ENCODE data around the gene NEMP2.

Gene NEMP2

DNA sequence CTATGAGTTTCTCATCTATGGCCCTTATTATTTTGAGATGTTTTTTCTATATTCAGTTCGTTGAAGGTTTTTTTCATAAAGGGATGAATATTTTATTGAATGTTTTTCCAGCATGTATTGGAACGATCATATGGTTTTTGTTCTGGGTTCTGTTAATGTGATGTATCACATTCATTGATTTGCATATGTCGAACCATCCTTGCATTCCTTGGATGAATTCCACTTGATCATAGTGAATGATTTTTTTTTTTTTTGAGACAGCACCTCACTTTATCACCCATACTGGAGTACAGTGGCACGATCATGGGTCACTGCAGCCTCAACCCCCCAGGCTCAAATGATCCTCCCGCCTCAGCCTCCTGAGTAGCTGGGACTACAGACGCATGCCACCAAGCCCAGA, 5.5 kb upstream of the NEMP2 start:
- no peak overlapping the region for H3K9ac ChIP-seq (ENCODE audit: low read depth, low read length)
- H3K36me3 ChIP-seq (ENCODE audit: insufficient read depth, low read length), result no peaks in the 10 kb centered on the region
- H3K9me3 ChIP-seq (ENCODE audit: control insufficient read depth, insufficient read depth, low read length), result peaks cover 11% of the 10 kb centered on the region
- H3K4me1 ChIP-seq (ENCODE audit: insufficient read depth, low read length), result peaks cover 6% of the 10 kb centered on the region; the same call in 1 of the 2 replicates

DNA sequence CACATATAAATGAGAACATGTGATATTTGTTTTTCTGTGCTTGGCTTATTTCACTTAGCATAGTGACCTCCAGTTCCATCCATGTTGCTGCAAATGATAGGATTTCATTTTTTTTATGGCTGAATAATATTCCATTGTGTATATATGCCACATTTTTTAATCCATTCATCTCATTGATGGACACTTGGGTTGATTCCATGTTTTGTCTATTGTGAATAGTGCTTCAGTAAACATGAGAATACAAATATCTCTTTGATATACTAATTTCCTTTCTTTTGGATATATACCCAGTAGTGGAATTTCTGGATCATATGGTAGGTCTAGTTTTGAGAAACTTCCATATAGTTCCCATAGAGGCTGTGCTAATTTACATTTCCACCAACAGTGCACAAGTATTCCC, 3.7 kb upstream of the NEMP2 start:
- no peaks in the 10 kb centered on the region for H3K36me3 ChIP-seq (ENCODE audit: insufficient read depth, low read length)

DNA sequence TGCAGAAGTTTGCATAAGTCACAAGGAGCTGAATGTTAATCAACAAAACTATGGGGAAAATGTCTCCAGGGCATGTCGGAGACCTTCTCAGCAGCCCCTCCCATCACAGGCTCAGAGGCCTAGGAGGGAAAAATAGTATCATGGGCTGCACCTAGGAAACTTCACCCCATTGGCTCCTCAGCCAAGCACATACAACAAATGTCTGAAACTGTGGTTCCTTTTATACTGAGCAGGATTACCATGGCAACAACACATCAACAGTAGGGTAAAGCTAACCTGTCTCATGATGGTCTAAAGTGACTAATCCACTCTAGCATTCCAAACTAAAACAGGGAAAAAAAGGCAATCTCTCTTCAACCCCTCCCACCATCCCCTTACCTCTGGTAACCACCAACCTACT, 3.2 kb upstream of the NEMP2 start:
- Histone ChIP-seq H3K36me3 (ENCODE audit: insufficient read depth, low read length) (no peaks in the 10 kb centered on the region), H3K9ac (ENCODE audit: low read depth, low read length) (no peak overlapping the region), H3K9me3 (ENCODE audit: control insufficient read depth, insufficient read depth, low read length) (peaks cover 11% of the 10 kb centered on the region), H3K4me1 (ENCODE audit: insufficient read depth, low read length) (peaks cover 6% of the 10 kb centered on the region; the same call in 1 of the 2 replicates)

More for the DNA sequence above, 3.7 kb upstream of the NEMP2 start:
- Histone ChIP-seq H3K9ac (ENCODE audit: low read depth, low read length) (no peak overlapping the region), H3K9me3 (ENCODE audit: control insufficient read depth, insufficient read depth, low read length) (peaks cover 11% of the 10 kb centered on the region), H3K4me1 (ENCODE audit: insufficient read depth, low read length) (peaks cover 6% of the 10 kb centered on the region; the same call in 1 of the 2 replicates)

- peaks cover 6% of the 10 kb centered on the region; the same call in 1 of the 2 replicates for H3K4me1 ChIP-seq (ENCODE audit: insufficient read depth, low read length)
- no peaks in the 10 kb centered on the region for H3K36me3 ChIP-seq (ENCODE audit: insufficient read depth, low read length)
- peak overlapping the region; percentile 88; the same call in 1 of the 2 replicates for H3K9ac ChIP-seq (ENCODE audit: low read depth, low read length)
- H3K9me3 ChIP-seq (ENCODE audit: control insufficient read depth, insufficient read depth, low read length), result peaks cover 11% of the 10 kb centered on the region
Measured at GRCh38 chr2:190535586-190535985, 1.1 kb upstream of the NEMP2 start.

- Histone ChIP-seq H3K36me3 (ENCODE audit: insufficient read depth, low read length) (no peaks in the 10 kb centered on the region), H3K9me3 (ENCODE audit: control insufficient read depth, insufficient read depth, low read length) (peaks cover 6% of the 10 kb centered on the region), H3K4me1 (ENCODE audit: insufficient read depth, low read length) (peaks cover 6% of the 10 kb centered on the region; the same call in 1 of the 2 replicates), H3K9ac (ENCODE audit: low read depth, low read length) (peak overlapping the region; percentile 88)
Measured at GRCh38 chr2:190535121-190535439, 558 bp upstream of the NEMP2 start.

DNA sequence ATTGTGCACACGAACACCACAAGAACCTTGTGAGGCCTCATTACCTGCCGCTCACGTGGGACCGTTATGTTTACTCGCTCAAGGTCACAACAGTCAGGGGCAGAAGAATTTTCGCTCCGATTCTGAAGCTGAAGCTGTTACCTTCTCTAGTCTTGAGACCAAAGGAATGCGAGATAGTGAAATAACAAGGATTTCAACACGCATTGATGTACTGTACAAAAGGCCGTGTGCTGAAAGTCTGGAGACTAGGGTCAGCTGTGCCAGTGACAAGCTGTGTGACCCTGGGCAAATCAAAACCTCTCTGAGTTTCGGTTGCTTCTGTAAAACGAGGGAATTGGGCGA, 583 bp downstream of the NEMP2 start:
- peaks cover 6% of the 10 kb centered on the region; the same call in 1 of the 2 replicates for H3K4me1 ChIP-seq (ENCODE audit: insufficient read depth, low read length)
- peak overlapping the region; percentile 88 for H3K9ac ChIP-seq (ENCODE audit: low read depth, low read length)
- H3K36me3 ChIP-seq (ENCODE audit: insufficient read depth, low read length), result no peaks in the 10 kb centered on the region
- H3K9me3 ChIP-seq (ENCODE audit: control insufficient read depth, insufficient read depth, low read length), result 0 out of 2 replicates have a peak, but pooled peaks cover 2% of the 10 kb centered on the region

GRCh38 chr2:190533175-190533967, 1.2 kb downstream of the NEMP2 start:
- peaks cover 10% of the 10 kb centered on the region; the same call in 1 of the 2 replicates for H3K4me1 ChIP-seq (ENCODE audit: insufficient read depth, low read length)
- H3K9ac ChIP-seq (ENCODE audit: low read depth, low read length), result peak overlapping the region; percentile 88
- H3K9me3 ChIP-seq (ENCODE audit: control insufficient read depth, insufficient read depth, low read length), result 0 out of 2 replicates have a peak, but pooled peaks cover 2% of the 10 kb centered on the region
- no peaks in the 10 kb centered on the region for H3K36me3 ChIP-seq (ENCODE audit: insufficient read depth, low read length)

GRCh38 chr2:190532581-190532980, 1.9 kb downstream of the NEMP2 start:
- H3K4me1 ChIP-seq (ENCODE audit: insufficient read depth, low read length), result peaks cover 17% of the 10 kb centered on the region
- no peaks in the 10 kb centered on the region for H3K36me3 ChIP-seq (ENCODE audit: insufficient read depth, low read length)
- 0 out of 2 replicates have a peak, but pooled peaks cover under 1% of the 10 kb centered on the region for H3K9me3 ChIP-seq (ENCODE audit: control insufficient read depth, insufficient read depth, low read length)
- no peak overlapping the region for H3K9ac ChIP-seq (ENCODE audit: low read depth, low read length)

- Histone ChIP-seq H3K9ac (ENCODE audit: low read depth, low read length) (no peak overlapping the region; the same call in 1 of the 2 replicates), H3K36me3 (ENCODE audit: insufficient read depth, low read length) (no peaks in the 10 kb centered on the region), H3K4me1 (ENCODE audit: insufficient read depth, low read length) (peaks cover 11% of the 10 kb centered on the region)
Measured at GRCh38 chr2:190530248-190530900, 4.1 kb downstream of the NEMP2 start.

GRCh38 chr2:190529486-190530247, 4.9 kb downstream of the NEMP2 start:
- H3K4me1 ChIP-seq (ENCODE audit: insufficient read depth, low read length), result peaks cover 11% of the 10 kb centered on the region
- no peak overlapping the region for H3K9ac ChIP-seq (ENCODE audit: low read depth, low read length)

More at GRCh38 chr2:190530248-190530900, 4.1 kb downstream of the NEMP2 start:
- H3K9me3 ChIP-seq (ENCODE audit: control insufficient read depth, insufficient read depth, low read length), result no peaks in the 10 kb centered on the region

DNA sequence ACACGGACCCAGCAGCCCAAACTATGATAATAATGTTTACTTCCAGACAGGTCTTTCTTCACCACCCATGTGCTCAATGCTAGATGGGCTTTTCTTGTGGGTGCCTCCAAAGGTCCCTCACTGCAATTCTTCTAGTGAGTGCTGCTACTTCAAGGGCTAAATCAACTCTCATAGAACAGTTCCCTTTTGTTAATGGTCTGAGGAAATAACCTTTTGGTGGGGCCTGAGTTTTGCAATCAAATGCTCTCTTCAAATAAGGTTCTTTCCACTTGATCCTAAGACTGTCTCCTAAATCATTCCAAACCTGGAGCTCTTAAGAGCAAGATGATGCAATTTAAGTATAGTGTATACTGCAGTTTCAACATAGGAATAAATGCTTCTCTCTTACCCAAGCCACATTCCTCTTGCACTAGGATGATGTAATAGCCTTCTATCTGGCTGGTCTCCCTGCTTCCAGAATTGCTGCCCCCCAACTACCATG, 6.0 kb downstream of the NEMP2 start:
- Histone ChIP-seq H3K4me1 (ENCODE audit: insufficient read depth, low read length) (peaks cover 11% of the 10 kb centered on the region), H3K36me3 (ENCODE audit: insufficient read depth, low read length) (no peaks in the 10 kb centered on the region), H3K9ac (ENCODE audit: low read depth, low read length) (no peak overlapping the region), H3K9me3 (ENCODE audit: control insufficient read depth, insufficient read depth, low read length) (no peaks in the 10 kb centered on the region)

More at GRCh38 chr2:190529486-190530247, 4.9 kb downstream of the NEMP2 start:
- Histone ChIP-seq H3K9me3 (ENCODE audit: control insufficient read depth, insufficient read depth, low read length) (no peaks in the 10 kb centered on the region), H3K36me3 (ENCODE audit: insufficient read depth, low read length) (no peaks in the 10 kb centered on the region)

DNA sequence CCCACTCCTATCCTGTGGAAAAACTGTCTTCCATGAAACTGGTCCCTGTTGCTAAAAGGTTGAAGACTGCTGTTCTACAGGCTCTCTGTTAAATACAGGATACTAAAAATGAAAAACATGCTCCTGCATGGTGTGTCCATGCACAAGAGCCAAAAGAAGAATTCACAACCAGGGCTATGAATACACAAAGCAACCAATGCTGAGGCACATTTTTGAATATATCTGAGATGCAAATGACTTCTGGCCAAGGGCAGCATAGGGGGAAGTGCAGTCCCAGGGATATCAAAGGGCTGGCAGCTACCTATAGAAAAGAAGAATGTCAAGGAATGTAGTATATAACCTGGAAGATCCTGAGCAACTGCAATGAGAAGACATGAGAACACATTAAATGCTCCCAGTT, 6.6 kb downstream of the NEMP2 start:
- no peak overlapping the region for H3K9ac ChIP-seq (ENCODE audit: low read depth, low read length)
- no peaks in the 10 kb centered on the region for H3K36me3 ChIP-seq (ENCODE audit: insufficient read depth, low read length)
- H3K4me1 ChIP-seq (ENCODE audit: insufficient read depth, low read length), result peaks cover 11% of the 10 kb centered on the region
- H3K9me3 ChIP-seq (ENCODE audit: control insufficient read depth, insufficient read depth, low read length), result no peaks in the 10 kb centered on the region

DNA sequence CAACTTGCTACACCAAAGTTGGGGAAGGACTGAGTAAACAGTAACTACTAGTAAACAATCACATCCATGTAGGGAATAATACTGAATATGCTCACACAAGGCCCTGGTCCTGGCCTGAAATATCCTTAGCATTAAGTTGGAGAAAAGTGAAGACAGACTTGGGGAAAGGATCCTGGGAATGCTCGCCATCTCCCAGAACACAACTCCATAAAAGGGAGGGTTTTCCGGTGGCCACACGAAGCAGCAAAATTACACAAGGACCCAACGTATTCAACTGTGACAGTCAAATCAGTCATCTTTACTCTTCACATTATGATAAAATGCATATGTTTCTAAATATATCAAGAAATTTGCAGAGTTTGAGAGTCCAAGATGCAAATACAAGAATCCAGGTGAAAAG, 7.3 kb downstream of the NEMP2 start:
- Histone ChIP-seq H3K9ac (ENCODE audit: low read depth, low read length) (no peak overlapping the region), H3K9me3 (ENCODE audit: control insufficient read depth, insufficient read depth, low read length) (no peaks in the 10 kb centered on the region), H3K36me3 (ENCODE audit: insufficient read depth, low read length) (no peaks in the 10 kb centered on the region), H3K4me1 (ENCODE audit: insufficient read depth, low read length) (peaks cover 11% of the 10 kb centered on the region)

GRCh38 chr2:190526105-190526750, 8.3 kb downstream of the NEMP2 start:
- Histone ChIP-seq H3K9me3 (ENCODE audit: control insufficient read depth, insufficient read depth, low read length) (no peaks in the 10 kb centered on the region), H3K36me3 (ENCODE audit: insufficient read depth, low read length) (no peaks in the 10 kb centered on the region), H3K9ac (ENCODE audit: low read depth, low read length) (no peak overlapping the region), H3K4me1 (ENCODE audit: insufficient read depth, low read length) (peaks cover 11% of the 10 kb centered on the region)
